Measurements from ENCODE around the gene TMEM53.

Gene TMEM53

GRCh38 chr1:44696789-44697345 is 22.6 kb upstream of the TMEM53 start:
- ATAC-seq = peak; percentile 73
- peak; percentile 38 for DNase-seq

- DNase-seq (no peak), ATAC-seq (no peak)
These were observed 21.8 kb upstream of the TMEM53 start for GRCh38 chr1:44696101-44696500.

- no peak for ATAC-seq
- DNase-seq = no peak
These were observed 21.4 kb upstream of the TMEM53 start for GRCh38 chr1:44695671-44696070.

GRCh38 chr1:44694863-44695478 is 20.7 kb upstream of the TMEM53 start:
- no peak for ATAC-seq
- DNase-seq = no peak

GRCh38 chr1:44693900-44694299 is 19.6 kb upstream of the TMEM53 start:
- no peak for ATAC-seq

GRCh38 chr1:44693159-44693558 is 18.9 kb upstream of the TMEM53 start:
- DNase-seq (no peak), ATAC-seq (peak; percentile 77)

More at GRCh38 chr1:44693900-44694299, 19.6 kb upstream of the TMEM53 start:
- DNase-seq = no peak

GRCh38 chr1:44689447-44689765 is 15.1 kb upstream of the TMEM53 start:
- no peak for ATAC-seq

GRCh38 chr1:44688760-44689446 is 14.6 kb upstream of the TMEM53 start:
- DNase-seq (no peak), ATAC-seq (no peak)

More at GRCh38 chr1:44689447-44689765, 15.1 kb upstream of the TMEM53 start:
- no peak for DNase-seq

GRCh38 chr1:44685881-44686280 is 11.6 kb upstream of the TMEM53 start:
- no peak for ATAC-seq
- DNase-seq = no peak

- ATAC-seq = no peak
- DNase-seq = no peak
These were observed 10.9 kb upstream of the TMEM53 start for GRCh38 chr1:44685218-44685617.

GRCh38 chr1:44684525-44684924 is 10.2 kb upstream of the TMEM53 start:
- DNase-seq (no peak), ATAC-seq (peak; percentile 65)

GRCh38 chr1:44682883-44683265 is 8.6 kb upstream of the TMEM53 start:
- no peak for DNase-seq
- no peak for ATAC-seq

GRCh38 chr1:44681905-44682882 is 7.9 kb upstream of the TMEM53 start:
- ATAC-seq (no peak), DNase-seq (no peak)

- ATAC-seq (no peak), DNase-seq (no peak)
These were observed 5.2 kb upstream of the TMEM53 start for GRCh38 chr1:44679468-44679867.

GRCh38 chr1:44678626-44679025 is 4.3 kb upstream of the TMEM53 start:
- ATAC-seq (no peak), DNase-seq (no peak)

- no peak for DNase-seq
- ATAC-seq = no peak
These were observed 3.8 kb upstream of the TMEM53 start for GRCh38 chr1:44678120-44678519.

GRCh38 chr1:44677201-44677766 is 3.0 kb upstream of the TMEM53 start:
- DNase-seq (no peak), ATAC-seq (no peak)

- no peak for ATAC-seq
- DNase-seq = no peak
These were observed 2.4 kb upstream of the TMEM53 start for GRCh38 chr1:44676484-44677200.

- ATAC-seq = no peak
- DNase-seq = no peak
These were observed 905 bp upstream of the TMEM53 start for GRCh38 chr1:44675186-44675585.

- ATAC-seq = no peak
These were observed 587 bp downstream of the TMEM53 start for GRCh38 chr1:44673675-44674112.

GRCh38 chr1:44672961-44673674 is 1.2 kb downstream of the TMEM53 start:
- ATAC-seq = no peak
- DNase-seq = no peak

More at GRCh38 chr1:44673675-44674112, 587 bp downstream of the TMEM53 start:
- no peak for DNase-seq

Measured in stimulated activated naive CD8-positive, alpha-beta T cell treated with anti-CD3 and anti-CD28 coated beads, Interleukin-15, Interleukin-2, amounts not matched to agents 100 U/mL and 50 U/mL, for 24 hours (primary cell).